ENCODE results near the gene OLFML2A.

OLFML2A gene

DNA sequence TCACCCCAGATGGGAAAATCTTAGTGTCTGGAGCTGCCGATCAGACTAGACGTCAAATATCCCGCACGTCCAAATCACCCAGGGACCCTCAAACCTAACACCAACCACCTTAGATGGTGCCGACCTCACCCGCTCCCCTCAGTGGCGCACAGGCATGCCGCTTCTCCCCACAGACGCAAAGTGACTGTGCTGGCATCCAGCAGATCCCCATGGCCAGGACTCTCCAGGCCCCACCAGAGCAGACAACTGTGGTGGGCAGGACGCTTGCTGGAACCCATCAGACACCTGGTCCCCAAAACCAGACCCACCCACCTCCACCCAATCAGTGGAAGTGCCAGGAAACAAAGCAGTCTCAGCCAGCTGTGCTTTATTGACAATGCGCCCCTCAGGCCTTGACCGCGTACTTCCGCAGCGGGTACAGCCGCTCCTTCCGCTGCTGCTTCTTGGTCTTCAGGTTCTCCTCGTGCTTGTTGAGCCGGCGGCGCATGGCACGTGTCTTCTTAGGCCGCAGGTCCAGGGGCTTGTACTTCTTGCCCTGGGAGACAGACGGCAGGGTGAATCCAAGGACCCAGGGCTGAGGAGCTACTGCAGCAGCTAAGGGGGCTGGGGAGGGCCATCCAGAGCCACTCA, 80.7 kb downstream of the OLFML2A start:
- no peak for DNase-seq

DNA sequence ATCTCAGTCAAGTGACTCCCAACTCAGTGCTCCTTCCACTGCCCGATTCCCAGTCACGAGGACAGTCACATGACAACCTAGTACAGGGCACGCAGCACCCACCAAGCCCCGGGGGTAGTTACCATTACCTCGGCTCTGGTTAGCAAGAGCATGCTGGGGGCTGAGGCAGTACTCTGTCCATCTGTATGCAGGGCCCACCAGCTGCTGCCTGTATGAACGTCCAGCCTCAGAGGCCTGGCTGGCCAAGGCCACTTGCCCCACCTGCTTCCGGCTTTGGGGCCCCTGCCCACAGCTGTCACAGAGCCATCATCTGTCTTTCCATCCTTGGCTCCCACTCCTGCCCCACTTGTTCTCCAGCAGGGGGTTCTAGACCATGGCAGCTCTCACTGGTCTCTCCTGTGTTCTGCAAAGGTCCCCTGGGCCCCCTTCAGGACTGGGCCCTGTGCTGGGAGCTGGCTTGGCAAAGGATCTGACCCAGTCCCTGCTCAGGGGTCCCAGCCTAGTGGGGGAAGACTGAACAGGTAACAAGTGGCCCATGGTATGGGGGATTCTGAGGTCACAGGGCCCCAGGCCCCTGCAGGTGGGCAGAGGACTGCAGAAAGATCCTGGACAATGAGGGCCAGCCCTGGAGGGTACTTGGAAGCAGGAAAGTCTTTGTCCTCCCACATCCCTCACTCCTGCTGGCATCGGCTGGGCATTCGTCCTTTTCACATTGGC, 81.6 kb downstream of the OLFML2A start:
- DNase-seq = no peak

DNA sequence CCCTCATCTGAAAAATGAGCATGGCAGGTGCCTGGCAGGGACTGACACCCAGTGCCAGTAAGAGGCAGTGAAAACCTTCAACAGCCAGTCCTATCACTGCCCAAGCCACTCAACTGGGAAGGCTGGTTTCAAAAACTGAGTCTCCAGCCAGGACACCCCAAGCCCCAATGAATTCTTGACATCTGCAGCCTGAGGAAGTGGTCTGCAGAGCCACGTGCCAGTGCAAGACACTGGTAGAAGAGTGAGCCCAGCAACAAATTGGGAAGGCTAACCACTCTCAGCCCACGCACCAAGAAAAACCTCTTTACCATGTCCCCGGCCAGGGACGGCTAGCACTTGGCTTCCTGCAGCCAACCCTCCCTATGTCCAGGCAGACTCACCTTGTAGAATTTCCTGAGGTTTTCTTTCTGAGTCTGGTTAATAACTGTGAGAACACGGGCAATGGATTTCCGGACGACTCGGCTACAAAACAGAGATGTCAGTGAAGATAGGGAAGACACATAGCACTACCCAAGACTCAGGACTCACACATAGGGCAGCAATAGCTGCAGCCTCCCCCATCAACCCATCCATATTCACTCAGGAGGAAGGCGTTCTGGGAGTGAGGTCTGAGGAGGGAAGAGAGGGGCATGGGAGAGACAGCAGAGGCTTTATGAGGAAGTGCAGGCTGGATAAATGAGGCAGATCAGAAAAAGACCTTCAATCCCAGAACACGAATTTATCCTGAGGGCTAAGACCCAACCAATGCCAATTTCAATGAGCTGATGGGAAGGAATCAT, 83.1 kb downstream of the OLFML2A start:
- no peak for DNase-seq

DNA sequence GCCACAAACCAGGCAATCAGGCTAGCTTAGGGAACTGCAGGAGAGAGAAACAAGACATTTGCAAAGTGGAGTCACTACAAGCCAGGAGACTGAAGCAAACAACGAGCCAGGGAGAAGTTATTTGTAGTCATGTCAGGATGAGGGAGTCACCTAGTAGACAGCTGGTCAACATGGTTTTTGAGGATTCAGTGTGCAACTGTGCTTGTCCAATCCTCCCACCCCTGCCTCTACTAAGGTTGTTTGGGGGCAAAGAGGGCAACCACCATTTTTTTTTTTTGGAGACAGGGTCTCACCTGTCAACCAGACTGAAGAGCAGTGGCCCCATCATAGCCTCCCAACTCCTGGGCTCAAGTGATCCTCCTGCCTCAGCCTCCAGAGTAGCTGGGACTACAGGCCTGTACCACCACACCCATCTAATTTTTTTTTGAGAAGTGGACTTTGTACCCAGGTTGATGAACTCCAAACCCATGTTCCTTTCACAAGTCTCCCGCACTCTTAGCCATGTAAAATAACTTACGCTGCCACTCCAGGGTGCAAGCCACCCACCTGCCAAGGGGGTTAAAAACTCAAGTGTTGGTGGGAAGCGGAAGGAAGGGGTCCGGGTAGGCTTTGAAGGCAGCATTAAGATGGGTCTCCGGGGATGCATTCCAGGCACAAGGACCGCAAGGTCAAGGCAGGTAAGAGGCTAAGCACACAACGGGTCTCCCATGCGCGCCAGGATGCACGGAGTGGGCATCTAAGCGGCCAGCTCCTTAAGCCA, 83.8 kb downstream of the OLFML2A start:
- no peak for DNase-seq

DNA sequence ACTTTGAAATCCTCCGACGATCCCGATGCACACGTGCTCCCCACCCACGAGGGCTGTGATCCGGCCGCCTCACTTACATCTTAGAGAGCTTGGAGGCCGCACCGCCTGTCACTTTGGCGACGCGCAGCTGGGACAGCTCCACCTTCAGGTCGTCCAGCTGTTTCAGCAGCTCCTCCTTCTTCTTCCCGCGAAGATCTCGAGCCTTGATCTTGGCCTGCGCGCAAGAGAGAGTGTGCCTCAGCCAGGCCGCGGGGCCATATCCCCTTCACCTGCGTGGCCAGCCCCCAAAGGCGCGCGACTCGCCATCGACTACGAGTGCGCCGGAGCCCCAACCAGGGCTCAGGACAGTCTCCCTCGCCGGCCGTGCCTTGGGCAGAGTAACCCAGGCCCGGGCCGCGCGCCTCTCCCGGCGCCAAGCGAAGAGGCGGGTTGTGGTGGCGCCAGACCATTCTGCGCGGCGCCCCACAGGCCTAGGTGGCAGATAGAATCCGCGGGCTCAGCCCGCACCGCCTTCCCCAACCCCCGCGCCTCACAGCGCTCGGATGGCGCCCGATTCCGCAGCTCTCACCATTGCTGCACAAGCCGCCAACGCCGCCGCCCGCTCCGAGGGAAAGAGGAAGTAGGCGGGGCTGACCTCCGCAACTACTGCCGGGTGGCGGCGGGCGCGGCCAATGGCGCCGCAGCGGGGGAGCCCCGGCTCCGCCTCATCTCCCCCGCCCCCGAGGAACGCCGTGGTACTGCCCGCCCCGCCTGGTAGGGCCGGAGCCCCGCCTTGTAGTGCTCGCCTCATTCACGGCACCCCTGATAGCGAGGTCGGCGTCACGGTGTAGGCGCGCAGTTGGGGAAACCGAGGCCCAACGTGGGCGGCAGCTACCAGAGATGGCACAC, 84.7 kb downstream of the OLFML2A start, which contains the start of the genes ARPC5L and RPL35:
ARPC5L (plus strand) TSS at position 789 of the 888 bp plus-strand sequence. CDS start 7,161 bp downstream, outside the sequence.
RPL35 (minus strand) TSS at position 616 of the 888 bp plus-strand sequence; CDS start at position 571, 45 bp downstream.
- peak; percentile 88 for DNase-seq

DNA sequence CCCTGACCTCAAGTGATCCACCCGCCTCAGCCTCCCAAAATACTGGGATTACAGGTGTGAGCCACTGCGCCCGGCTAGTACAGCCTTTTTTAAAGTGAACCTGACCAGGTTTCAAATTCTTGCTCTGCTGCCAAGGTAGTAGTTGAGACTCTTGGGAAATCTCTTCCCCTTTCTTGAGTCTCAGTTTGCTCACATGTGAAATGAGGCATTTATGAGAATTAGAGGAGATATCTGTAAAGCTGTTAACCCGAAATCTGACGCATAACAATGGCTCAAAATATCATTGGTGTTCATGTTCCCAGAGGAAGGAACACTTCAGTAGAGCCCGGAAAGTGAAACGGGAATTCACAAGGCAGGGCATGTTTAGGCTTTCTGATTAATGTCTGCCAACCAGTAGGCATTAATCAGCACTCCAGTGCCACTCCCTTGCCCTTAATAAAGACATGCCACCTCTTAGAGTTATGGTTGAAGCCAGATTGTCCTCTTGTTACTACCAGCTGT, 86.5 kb downstream of the OLFML2A start:
- DNase-seq = no peak
